ENCODE results near the gene ABHD12. TPM values are rescaled to one million over a fixed set of nuclear protein-coding genes. Genes with fewer than 3 reads are reported as not detected.

Gene ABHD12
- total and polyA plus RNA-seq, 9 donors = 13.3 to 22.0 (median 15.0) TPM

GRCh38 chr20:25355011-25355595 is 35.5 kb downstream of the ABHD12 start:
- WGBS (ENCODE audit: insufficient coverage) = no CpG with 5 or more reads among the region's 3 CpGs
- Histone ChIP-seq H3K36me3 (ENCODE audit: control insufficient read depth, insufficient read depth, low read length) (no peaks in the 10 kb centered on the region), H3K9me3 (replicated peaks; ENCODE audit: control insufficient read depth, low read depth, low read length) (no peaks in the 10 kb centered on the region), H3K4me1 (ENCODE audit: control insufficient read depth, insufficient read depth, low read length) (no peaks in the 10 kb centered on the region), H3K4me3 (ENCODE audit: low read length) (no peak overlapping the region), H3K27ac (ENCODE audit: low read length) (no peak overlapping the region), H3K27me3 (ENCODE audit: control insufficient read depth, insufficient read depth, low read length) (no peaks in the 10 kb centered on the region)
- no peak for DNase-seq

GRCh38 chr20:25353747-25354705 is 36.6 kb downstream of the ABHD12 start:
- DNase-seq = no peak
- Histone ChIP-seq H3K27ac (ENCODE audit: low read length) (no peak overlapping the region), H3K9me3 (replicated peaks; ENCODE audit: control insufficient read depth, low read depth, low read length) (no peaks in the 10 kb centered on the region), H3K27me3 (ENCODE audit: control insufficient read depth, insufficient read depth, low read length) (no peaks in the 10 kb centered on the region), H3K4me3 (ENCODE audit: low read length) (no peak overlapping the region), H3K4me1 (ENCODE audit: control insufficient read depth, insufficient read depth, low read length) (no peaks in the 10 kb centered on the region), H3K36me3 (ENCODE audit: control insufficient read depth, insufficient read depth, low read length) (no peaks in the 10 kb centered on the region)
- WGBS (ENCODE audit: insufficient coverage) = 42% methylated on average over 9 of the region's 15 CpGs

- WGBS (ENCODE audit: insufficient coverage) = 28% methylated on average over 3 of the region's 3 CpGs
- Histone ChIP-seq H3K9me3 (replicated peaks; ENCODE audit: control insufficient read depth, low read depth, low read length) (no peaks in the 10 kb centered on the region), H3K4me3 (ENCODE audit: low read length) (no peak overlapping the region), H3K27me3 (ENCODE audit: control insufficient read depth, insufficient read depth, low read length) (no peaks in the 10 kb centered on the region), H3K27ac (ENCODE audit: low read length) (no peak overlapping the region), H3K36me3 (ENCODE audit: control insufficient read depth, insufficient read depth, low read length) (no peaks in the 10 kb centered on the region), H3K4me1 (ENCODE audit: control insufficient read depth, insufficient read depth, low read length) (no peaks in the 10 kb centered on the region)
- DNase-seq = no peak
Observed at GRCh38 chr20:25353353-25353746, 37.3 kb downstream of the ABHD12 start.

GRCh38 chr20:25352746-25353145 is 37.9 kb downstream of the ABHD12 start:
- 86% methylated on average over 1 of the region's 3 CpGs for WGBS (ENCODE audit: insufficient coverage)
- Histone ChIP-seq H3K27ac (ENCODE audit: low read length) (no peak overlapping the region), H3K4me3 (ENCODE audit: low read length) (no peak overlapping the region), H3K9me3 (replicated peaks; ENCODE audit: control insufficient read depth, low read depth, low read length) (no peaks in the 10 kb centered on the region), H3K27me3 (ENCODE audit: control insufficient read depth, insufficient read depth, low read length) (no peaks in the 10 kb centered on the region), H3K36me3 (ENCODE audit: control insufficient read depth, insufficient read depth, low read length) (no peaks in the 10 kb centered on the region), H3K4me1 (ENCODE audit: control insufficient read depth, insufficient read depth, low read length) (no peaks in the 10 kb centered on the region)
- DNase-seq = no peak

- no peak for DNase-seq
- Histone ChIP-seq H3K4me1 (ENCODE audit: control insufficient read depth, insufficient read depth, low read length) (no peaks in the 10 kb centered on the region), H3K4me3 (ENCODE audit: low read length) (no peak overlapping the region), H3K36me3 (ENCODE audit: control insufficient read depth, insufficient read depth, low read length) (no peaks in the 10 kb centered on the region), H3K27me3 (ENCODE audit: control insufficient read depth, insufficient read depth, low read length) (no peaks in the 10 kb centered on the region), H3K27ac (ENCODE audit: low read length) (no peak overlapping the region), H3K9me3 (replicated peaks; ENCODE audit: control insufficient read depth, low read depth, low read length) (no peaks in the 10 kb centered on the region)
Observed at GRCh38 chr20:25351024-25351360, 39.6 kb downstream of the ABHD12 start.

GRCh38 chr20:25346349-25346748 is 44.3 kb downstream of the ABHD12 start:
- Histone ChIP-seq H3K4me1 (ENCODE audit: control insufficient read depth, insufficient read depth, low read length) (no peaks in the 10 kb centered on the region), H3K27me3 (ENCODE audit: control insufficient read depth, insufficient read depth, low read length) (no peaks in the 10 kb centered on the region), H3K9me3 (replicated peaks; ENCODE audit: control insufficient read depth, low read depth, low read length) (no peaks in the 10 kb centered on the region), H3K36me3 (ENCODE audit: control insufficient read depth, insufficient read depth, low read length) (no peaks in the 10 kb centered on the region), H3K4me3 (ENCODE audit: low read length) (no peak overlapping the region), H3K27ac (ENCODE audit: low read length) (no peak overlapping the region)
- DNase-seq = no peak
- WGBS (ENCODE audit: insufficient coverage) = no CpG with 5 or more reads among the region's 6 CpGs

GRCh38 chr20:25345721-25346120 is 44.9 kb downstream of the ABHD12 start:
- Histone ChIP-seq H3K9me3 (replicated peaks; ENCODE audit: control insufficient read depth, low read depth, low read length) (no peaks in the 10 kb centered on the region), H3K4me1 (ENCODE audit: control insufficient read depth, insufficient read depth, low read length) (no peaks in the 10 kb centered on the region), H3K27me3 (ENCODE audit: control insufficient read depth, insufficient read depth, low read length) (no peaks in the 10 kb centered on the region), H3K27ac (ENCODE audit: low read length) (no peak overlapping the region), H3K4me3 (ENCODE audit: low read length) (no peak overlapping the region), H3K36me3 (ENCODE audit: control insufficient read depth, insufficient read depth, low read length) (no peaks in the 10 kb centered on the region)
- WGBS (ENCODE audit: insufficient coverage) = no CpG with 5 or more reads among the region's 1 CpG
- DNase-seq = no peak

- no peaks in the 10 kb centered on the region for H3K9me3 ChIP-seq (replicated peaks; ENCODE audit: control insufficient read depth, low read depth, low read length)
- no peak for DNase-seq
- H3K27ac ChIP-seq (ENCODE audit: low read length) = no peak overlapping the region
- H3K27me3 ChIP-seq (ENCODE audit: control insufficient read depth, insufficient read depth, low read length) = no peaks in the 10 kb centered on the region
- no peaks in the 10 kb centered on the region for H3K4me1 ChIP-seq (ENCODE audit: control insufficient read depth, insufficient read depth, low read length)
- H3K4me3 ChIP-seq (ENCODE audit: low read length) = no peak overlapping the region
- H3K36me3 ChIP-seq (ENCODE audit: control insufficient read depth, insufficient read depth, low read length) = no peaks in the 10 kb centered on the region
- no CpG with 5 or more reads among the region's 3 CpGs for WGBS (ENCODE audit: insufficient coverage)
Observed at GRCh38 chr20:25344634-25345033, 46.0 kb downstream of the ABHD12 start.

- no peak for DNase-seq
- no peaks in the 10 kb centered on the region for H3K4me1 ChIP-seq (ENCODE audit: control insufficient read depth, insufficient read depth, low read length)
- 87% methylated on average over 4 of the region's 9 CpGs for WGBS (ENCODE audit: insufficient coverage)
- H3K27ac ChIP-seq (ENCODE audit: low read length) = no peak overlapping the region
- no peaks in the 10 kb centered on the region for H3K36me3 ChIP-seq (ENCODE audit: control insufficient read depth, insufficient read depth, low read length)
- H3K4me3 ChIP-seq (ENCODE audit: low read length) = no peak overlapping the region
- H3K27me3 ChIP-seq (ENCODE audit: control insufficient read depth, insufficient read depth, low read length) = no peaks in the 10 kb centered on the region
- no peaks in the 10 kb centered on the region for H3K9me3 ChIP-seq (replicated peaks; ENCODE audit: control insufficient read depth, low read depth, low read length)
Observed at GRCh38 chr20:25341716-25342680, 48.6 kb downstream of the ABHD12 start.

GRCh38 chr20:25340380-25340779 is 50.3 kb downstream of the ABHD12 start:
- WGBS (ENCODE audit: insufficient coverage) = no CpG with 5 or more reads among the region's 1 CpG
- Histone ChIP-seq H3K4me3 (ENCODE audit: low read length) (no peak overlapping the region), H3K36me3 (ENCODE audit: control insufficient read depth, insufficient read depth, low read length) (no peaks in the 10 kb centered on the region), H3K9me3 (replicated peaks; ENCODE audit: control insufficient read depth, low read depth, low read length) (no peaks in the 10 kb centered on the region), H3K27me3 (ENCODE audit: control insufficient read depth, insufficient read depth, low read length) (no peaks in the 10 kb centered on the region), H3K4me1 (ENCODE audit: control insufficient read depth, insufficient read depth, low read length) (no peaks in the 10 kb centered on the region), H3K27ac (ENCODE audit: low read length) (no peak overlapping the region)
- no peak for DNase-seq

Measured in muscle of leg (tissue), 11 donors.